Neuron (in vitro differentiated cells): ENCODE measurements around the gene SUFU.
"Not testable (repeated sequence)": the region's sequence is repeated elsewhere in the genome, so short reads cannot be mapped to it uniquely, and the experiment has no call there.

Experiments used
- H2AFZ ChIP-seq: one replicate; pipeline ENCODE4 v1.6.1; 2013; ENCODE audit warnings: low read depth, mild to moderate bottlenecking, inconsistent platforms, low read length, moderate library complexity
- H3K27me3 ChIP-seq: one replicate; pipeline ENCODE4 v1.6.1; 2013; ENCODE audit warnings: low read length; ENCODE audit not compliant: insufficient read depth
- H3K36me3 ChIP-seq: one replicate; pipeline ENCODE4 v1.6.1; 2013; ENCODE audit warnings: low read length; ENCODE audit not compliant: insufficient read depth
- H3K4me1 ChIP-seq: one replicate; pipeline ENCODE4 v1.6.1; 2013; ENCODE audit warnings: low read length; ENCODE audit not compliant: insufficient read depth
- H3K4me3 ChIP-seq: 2 replicates; pipeline ENCODE4 v1.5.1; 2013; ENCODE audit warnings: mild to moderate bottlenecking, low read length, moderate library complexity
- H3K9me3 ChIP-seq: one replicate; pipeline ENCODE4 v1.6.1; 2013; ENCODE audit warnings: low read length

Gene SUFU

DNA sequence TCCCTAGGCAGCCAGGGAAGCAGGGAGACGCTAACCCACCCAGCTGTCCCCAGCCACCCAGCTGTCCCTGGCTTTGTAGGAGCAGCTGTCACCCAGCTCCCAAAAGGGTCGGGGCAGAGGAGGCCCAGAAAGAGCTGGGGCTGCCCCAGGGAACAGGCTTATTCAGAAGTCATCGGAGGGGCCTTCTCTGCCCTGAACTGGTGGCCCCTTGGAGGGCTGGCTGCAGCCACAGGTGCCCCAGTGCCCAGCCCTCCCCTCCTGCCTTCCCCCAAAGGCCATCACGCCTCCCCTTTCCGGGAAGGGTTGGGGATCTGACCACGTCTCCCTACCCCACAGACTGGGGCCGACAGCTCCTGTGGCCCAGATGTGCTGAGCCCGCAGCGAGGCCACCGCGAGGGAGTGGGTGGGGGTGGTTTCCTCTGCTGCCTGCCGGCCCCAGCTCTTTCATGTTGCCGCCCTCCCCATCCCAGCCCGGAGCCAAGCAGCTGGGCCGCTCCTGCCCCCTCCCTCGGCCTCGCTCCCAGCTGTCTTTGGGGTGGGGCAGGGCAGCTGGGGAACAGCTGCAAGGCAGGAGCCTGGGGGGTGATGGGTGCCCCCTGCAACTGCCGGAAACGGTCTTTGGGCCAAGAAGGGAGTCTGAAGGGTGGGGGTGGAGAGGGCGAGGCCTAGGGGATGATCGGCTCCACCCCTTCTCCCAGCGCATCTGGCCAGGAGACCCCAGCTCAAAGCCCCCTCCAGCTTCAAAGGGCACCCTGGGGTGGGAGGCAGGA lies 157.3 kb downstream of the SUFU start:
- Histone ChIP-seq H3K9me3 (no peaks in the 10 kb centered on the region), H2AFZ (no peak overlapping the region), H3K27me3 (no peaks in the 10 kb centered on the region), H3K4me1 (peaks cover 11% of the 10 kb centered on the region), H3K36me3 (peaks cover 27% of the 10 kb centered on the region), H3K4me3 (no peak overlapping the region)

DNA sequence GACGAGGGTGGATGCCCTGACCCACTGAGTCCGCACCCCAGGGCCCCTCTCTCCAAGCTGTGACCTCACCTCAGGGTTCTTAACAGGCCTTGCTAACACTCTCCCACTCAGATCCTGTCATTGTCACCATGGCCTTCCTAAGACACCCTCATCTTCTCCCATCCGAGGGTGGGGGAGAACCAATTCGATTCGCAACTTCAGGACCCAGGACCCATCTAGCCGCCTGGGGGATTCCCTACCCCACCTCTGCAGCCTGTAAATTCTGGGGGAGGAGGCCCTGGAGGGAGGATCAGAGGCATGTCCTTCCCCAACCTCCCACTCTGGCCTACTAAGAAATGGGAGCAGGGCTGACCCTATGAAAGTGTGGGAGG lies 157.9 kb downstream of the SUFU start:
- H2AFZ ChIP-seq: no peak overlapping the region
- peaks cover 11% of the 10 kb centered on the region for H3K4me1 ChIP-seq
- H3K4me3 ChIP-seq: no peak overlapping the region
- no peaks in the 10 kb centered on the region for H3K27me3 ChIP-seq
- peaks cover 22% of the 10 kb centered on the region for H3K36me3 ChIP-seq
- no peaks in the 10 kb centered on the region for H3K9me3 ChIP-seq

GRCh38 chr10:102665904-102666509 lies 162.2 kb downstream of the SUFU start:
- Histone ChIP-seq H3K4me1 (peaks cover 41% of the 10 kb centered on the region), H3K4me3 (no peak overlapping the region), H3K36me3 (no peaks in the 10 kb centered on the region), H3K9me3 (no peaks in the 10 kb centered on the region), H2AFZ (no peak overlapping the region), H3K27me3 (no peaks in the 10 kb centered on the region)

GRCh38 chr10:102667411-102667810 lies 163.6 kb downstream of the SUFU start:
- H3K27me3 ChIP-seq, H2AFZ ChIP-seq, H3K4me3 ChIP-seq, H3K36me3 ChIP-seq, H3K9me3 ChIP-seq: not testable (repeated sequence)
- peaks cover 39% of the 10 kb centered on the region for H3K4me1 ChIP-seq

- peaks cover 49% of the 10 kb centered on the region for H3K4me1 ChIP-seq
Measured at GRCh38 chr10:102668326-102669107, 164.7 kb downstream of the SUFU start.

DNA sequence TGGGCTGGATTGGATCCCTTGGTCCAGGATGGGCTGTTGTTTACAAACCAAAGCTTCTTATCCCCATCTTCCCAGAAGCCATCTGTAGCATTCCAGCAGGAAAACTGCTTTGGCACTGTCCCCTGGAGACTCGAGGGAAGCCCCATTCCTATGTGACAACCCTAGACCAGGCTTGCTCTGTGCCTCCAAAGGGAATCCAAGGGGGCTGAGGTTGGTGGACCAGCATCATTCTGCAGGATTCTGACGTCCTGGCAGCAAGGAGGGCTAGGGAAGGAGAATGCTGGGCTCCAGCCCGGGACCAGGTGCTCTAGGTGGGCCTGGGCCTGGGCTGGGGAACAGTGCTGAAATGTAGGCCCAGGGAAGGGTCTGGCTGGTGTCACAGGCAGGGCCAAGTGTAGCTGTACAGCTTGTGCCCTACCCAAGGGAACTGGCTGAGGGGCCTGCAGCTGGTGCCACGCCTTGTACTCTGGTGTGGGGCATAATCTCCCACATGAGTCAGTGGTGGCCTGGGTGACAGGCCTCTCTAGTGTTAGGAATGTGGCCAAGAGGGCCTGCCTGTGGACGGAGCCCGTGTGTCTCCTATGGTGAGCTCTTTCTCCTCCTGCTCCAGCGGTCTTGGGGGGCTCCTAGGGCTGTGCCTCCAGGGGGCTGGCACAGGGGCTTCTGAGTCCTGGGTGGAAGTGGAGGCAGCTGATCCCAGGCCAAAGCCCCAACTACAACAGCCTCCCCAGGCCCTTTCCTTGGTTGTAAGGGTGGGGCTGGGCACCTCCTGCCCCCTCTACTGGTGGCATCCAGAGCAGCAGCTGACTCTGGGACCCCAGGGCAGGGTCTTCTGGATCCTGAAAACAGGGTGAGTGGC lies 165.7 kb downstream of the SUFU start:
- no peaks in the 10 kb centered on the region for H3K36me3 ChIP-seq
- H3K4me1 ChIP-seq: peaks cover 55% of the 10 kb centered on the region
- no peaks in the 10 kb centered on the region for H3K27me3 ChIP-seq
- no peaks in the 10 kb centered on the region for H3K9me3 ChIP-seq
- H3K4me3 ChIP-seq: no peak overlapping the region
- H2AFZ ChIP-seq: no peak overlapping the region

More at GRCh38 chr10:102668326-102669107, 164.7 kb downstream of the SUFU start:
- Histone ChIP-seq H2AFZ (no peak overlapping the region), H3K9me3 (no peaks in the 10 kb centered on the region), H3K36me3 (no peaks in the 10 kb centered on the region), H3K27me3 (no peaks in the 10 kb centered on the region), H3K4me3 (no peak overlapping the region)

- H2AFZ ChIP-seq: no peak overlapping the region
- peaks cover 63% of the 10 kb centered on the region for H3K4me1 ChIP-seq
- H3K9me3 ChIP-seq: no peaks in the 10 kb centered on the region
- H3K36me3 ChIP-seq: no peaks in the 10 kb centered on the region
- H3K27me3 ChIP-seq: no peaks in the 10 kb centered on the region
- no peak overlapping the region for H3K4me3 ChIP-seq
Measured at GRCh38 chr10:102670065-102670670, 166.4 kb downstream of the SUFU start.

DNA sequence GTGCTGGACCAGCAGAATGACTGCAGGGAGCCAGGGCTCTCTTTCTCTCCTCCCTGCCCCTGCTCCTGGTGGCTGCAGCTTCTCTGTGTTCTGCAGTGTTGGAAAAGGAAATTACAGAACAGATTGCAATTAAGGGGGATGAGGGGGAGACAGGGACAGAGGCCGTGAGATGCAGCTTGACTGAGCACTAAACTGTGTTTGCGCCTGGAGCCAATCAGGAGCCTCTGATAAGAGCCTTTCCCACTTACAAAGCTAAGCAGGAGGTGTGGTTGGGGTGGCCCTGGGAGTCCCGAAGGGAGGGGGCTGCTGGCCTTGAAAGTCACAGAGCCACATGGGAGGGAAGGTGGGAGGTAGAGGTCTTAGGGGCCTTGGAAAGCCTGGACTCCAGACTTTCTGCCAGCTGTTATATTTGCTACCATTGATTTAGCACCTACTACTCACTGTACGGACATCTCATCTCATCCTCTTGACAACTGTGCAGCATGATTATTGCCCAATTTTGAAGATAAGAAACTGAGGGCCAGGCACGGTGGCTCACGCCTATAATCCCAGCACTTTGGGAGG lies 167.2 kb downstream of the SUFU start:
- H3K36me3 ChIP-seq: no peaks in the 10 kb centered on the region
- no peak overlapping the region for H3K4me3 ChIP-seq
- H2AFZ ChIP-seq: no peak overlapping the region
- peaks cover 70% of the 10 kb centered on the region for H3K4me1 ChIP-seq
- H3K9me3 ChIP-seq: no peaks in the 10 kb centered on the region
- H3K27me3 ChIP-seq: no peaks in the 10 kb centered on the region

- no peaks in the 10 kb centered on the region for H3K36me3 ChIP-seq
- H2AFZ ChIP-seq: peak overlapping the region; percentile 8
- no peaks in the 10 kb centered on the region for H3K9me3 ChIP-seq
- H3K27me3 ChIP-seq: no peaks in the 10 kb centered on the region
- peak overlapping the region; percentile 35 for H3K4me3 ChIP-seq
- peaks cover 83% of the 10 kb centered on the region for H3K4me1 ChIP-seq
Measured at GRCh38 chr10:102673236-102673818, 169.6 kb downstream of the SUFU start.

GRCh38 chr10:102673819-102674511 lies 170.2 kb downstream of the SUFU start:
- peaks cover 84% of the 10 kb centered on the region for H3K4me1 ChIP-seq
- no peaks in the 10 kb centered on the region for H3K36me3 ChIP-seq
- H2AFZ ChIP-seq: peak overlapping the region; percentile 8
- no peaks in the 10 kb centered on the region for H3K9me3 ChIP-seq
- H3K27me3 ChIP-seq: no peaks in the 10 kb centered on the region
- H3K4me3 ChIP-seq: peak overlapping the region; percentile 35

DNA sequence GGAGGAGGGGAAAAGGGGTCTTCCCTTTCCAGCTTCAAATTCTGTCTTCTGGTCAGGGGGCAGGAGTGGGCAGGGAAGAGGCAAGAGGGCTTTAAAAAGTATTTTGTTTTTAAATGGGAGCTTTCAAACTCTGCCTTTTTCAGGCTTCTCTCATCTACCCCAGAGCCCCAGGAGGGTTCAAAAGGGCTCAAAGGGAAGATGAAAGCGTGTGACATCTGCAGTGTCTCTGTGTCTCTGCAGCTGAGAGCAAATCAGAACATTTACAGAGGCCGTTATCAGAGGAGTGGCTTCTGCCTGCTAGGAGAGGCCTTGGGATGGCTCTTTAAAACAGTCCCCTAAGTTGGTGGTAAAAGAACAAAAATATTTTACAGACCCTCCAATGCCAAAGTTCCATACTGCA lies 170.8 kb downstream of the SUFU start:
- no peaks in the 10 kb centered on the region for H3K27me3 ChIP-seq
- H3K9me3 ChIP-seq: no peaks in the 10 kb centered on the region
- H3K36me3 ChIP-seq: no peaks in the 10 kb centered on the region
- peaks cover 84% of the 10 kb centered on the region for H3K4me1 ChIP-seq
- no peak overlapping the region for H2AFZ ChIP-seq
- H3K4me3 ChIP-seq: peak overlapping the region; percentile 35
